NB4 (cell line): ENCODE data around the gene BAZ2B.

Source experiments
- DNase-seq: peaks from one replicate; pipeline ENCODE4 v3.0.0; 2010; ENCODE audit warnings: low read depth
- H3K4me3 ChIP-seq: one replicate; pipeline ENCODE4 v1.5.1; 2011; ENCODE audit warnings: mild to moderate bottlenecking, low read depth, low read length, moderate library complexity
- CTCF ChIP-seq: IDR thresholded peaks from one replicate; pipeline ENCODE4 v1.5.1; 2012; ENCODE audit warnings: low read depth, low read length
- MAX ChIP-seq: IDR thresholded peaks from 2 replicates; pipeline ENCODE4 v1.6.1; 2011; ENCODE audit warnings: low read depth, low read length
- MYC ChIP-seq: IDR thresholded peaks from 2 replicates; pipeline ENCODE4 v1.6.1; 2011; ENCODE audit warnings: low read depth, low read length
- POLR2A ChIP-seq: IDR thresholded peaks from 2 replicates; pipeline ENCODE4 v1.6.1; 2011; ENCODE audit warnings: mild to moderate bottlenecking; ENCODE audit not compliant: insufficient read length; ENCODE audit errors: extremely low read depth

Gene BAZ2B

DNA sequence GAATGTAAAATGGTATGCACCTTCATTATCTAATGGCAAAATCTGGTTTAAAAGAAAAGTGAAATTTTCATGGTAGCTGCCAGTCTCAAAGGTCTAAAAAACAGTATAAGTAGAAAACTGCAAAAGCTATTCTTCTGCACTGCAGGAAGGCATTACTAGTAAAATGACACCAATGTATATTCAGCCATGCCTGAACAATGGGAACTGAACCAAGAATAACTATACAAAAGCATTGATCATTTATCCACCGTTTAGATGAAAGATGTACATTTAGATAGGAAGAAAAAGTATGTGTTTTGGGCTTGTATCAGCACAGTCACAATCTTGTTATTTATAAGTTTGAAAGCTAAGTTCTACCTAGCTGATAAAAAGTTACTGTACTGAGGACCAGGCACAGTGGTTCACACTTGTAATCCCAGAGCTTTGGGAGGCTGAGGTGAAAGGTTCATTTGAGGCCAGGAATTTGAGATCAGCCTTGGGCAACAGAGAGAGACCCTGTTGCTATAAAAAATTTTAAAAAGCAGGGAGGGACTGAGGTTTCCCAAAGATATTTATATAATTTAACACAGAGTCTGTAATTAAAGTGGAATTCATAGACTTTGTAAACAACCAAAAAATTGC lies 166.7 kb downstream of the BAZ2B start:
- TF ChIP-seq POLR2A (no peak), MYC (no peak), MAX (no peak), CTCF (no peak)
- DNase-seq = no peak
- no peak overlapping the region for H3K4me3 ChIP-seq

DNA sequence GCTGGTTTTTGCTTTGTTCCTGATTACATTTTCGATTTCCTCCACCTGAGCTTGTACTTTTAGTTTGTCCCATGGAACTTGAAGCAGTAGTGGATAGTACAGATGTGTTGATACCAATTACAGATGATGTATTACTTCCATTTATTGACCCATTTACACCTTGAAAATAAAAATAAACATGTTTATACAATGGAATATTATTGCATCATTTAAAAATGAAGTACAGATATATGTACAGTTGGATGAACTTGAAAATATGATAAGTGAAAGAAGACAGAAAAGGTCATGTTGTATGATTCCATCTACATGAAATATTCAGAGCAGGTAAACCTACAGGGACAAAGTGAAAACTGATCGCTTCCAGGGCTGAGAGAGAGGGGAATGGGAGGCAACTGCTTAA lies 169.5 kb downstream of the BAZ2B start:
- no peak overlapping the region for H3K4me3 ChIP-seq
- DNase-seq = no peak
- TF ChIP-seq POLR2A = no peak
- TF ChIP-seq MAX = no peak
- TF ChIP-seq CTCF = no peak
- TF ChIP-seq MYC = no peak

GRCh38 chr2:159446201-159446600 lies 170.1 kb downstream of the BAZ2B start:
- TF ChIP-seq MAX (no peak), MYC (no peak), POLR2A (no peak), CTCF (no peak)
- no peak overlapping the region for H3K4me3 ChIP-seq
- DNase-seq = no peak

DNA sequence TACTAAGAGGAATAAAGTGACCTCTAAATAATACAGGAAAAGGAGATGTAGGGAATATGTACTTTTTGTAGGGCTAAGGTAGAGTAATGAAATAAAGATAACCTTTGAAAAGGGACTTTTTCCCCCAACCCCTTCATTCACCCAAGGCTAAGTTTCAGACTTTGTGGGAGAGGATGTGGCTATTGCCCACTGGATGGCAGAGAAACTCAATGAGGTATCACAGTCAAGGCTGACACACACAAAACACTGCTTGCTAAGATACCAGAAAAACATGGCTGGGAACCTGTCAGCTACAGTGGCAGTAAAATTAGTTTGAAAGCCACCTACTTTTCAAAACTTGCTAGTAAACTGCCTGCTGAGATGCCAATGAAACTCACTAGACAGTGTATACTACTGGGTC lies 171.0 kb downstream of the BAZ2B start:
- no peak for DNase-seq
- TF ChIP-seq POLR2A (no peak), MYC (no peak), MAX (no peak), CTCF (no peak)
- no peak overlapping the region for H3K4me3 ChIP-seq

- H3K4me3 ChIP-seq = no peak overlapping the region
- no peak for TF ChIP-seq POLR2A
- TF ChIP-seq MYC = no peak
- TF ChIP-seq MAX = no peak
- no peak for TF ChIP-seq CTCF
- no peak for DNase-seq
Observed at GRCh38 chr2:159444754-159445153, 171.6 kb downstream of the BAZ2B start.

GRCh38 chr2:159442159-159442852 lies 174.0 kb downstream of the BAZ2B start:
- no peak for DNase-seq
- H3K4me3 ChIP-seq = no peak overlapping the region
- TF ChIP-seq MYC (no peak), MAX (no peak), CTCF (no peak), POLR2A (no peak)
